DMS 273 treated with DMSO at 0.1 percent for 48 hours (cell line): ENCODE data around the gene TOX3.
A peak's percentile ranks its signal among the peaks of the same experiment; 100 is the strongest.

ENCODE experiments used
- DNase-seq: peaks from one replicate; lab custom pipeline; 2025; lab: John Stamatoyannopoulos, UW

The TOX3 gene

DNA sequence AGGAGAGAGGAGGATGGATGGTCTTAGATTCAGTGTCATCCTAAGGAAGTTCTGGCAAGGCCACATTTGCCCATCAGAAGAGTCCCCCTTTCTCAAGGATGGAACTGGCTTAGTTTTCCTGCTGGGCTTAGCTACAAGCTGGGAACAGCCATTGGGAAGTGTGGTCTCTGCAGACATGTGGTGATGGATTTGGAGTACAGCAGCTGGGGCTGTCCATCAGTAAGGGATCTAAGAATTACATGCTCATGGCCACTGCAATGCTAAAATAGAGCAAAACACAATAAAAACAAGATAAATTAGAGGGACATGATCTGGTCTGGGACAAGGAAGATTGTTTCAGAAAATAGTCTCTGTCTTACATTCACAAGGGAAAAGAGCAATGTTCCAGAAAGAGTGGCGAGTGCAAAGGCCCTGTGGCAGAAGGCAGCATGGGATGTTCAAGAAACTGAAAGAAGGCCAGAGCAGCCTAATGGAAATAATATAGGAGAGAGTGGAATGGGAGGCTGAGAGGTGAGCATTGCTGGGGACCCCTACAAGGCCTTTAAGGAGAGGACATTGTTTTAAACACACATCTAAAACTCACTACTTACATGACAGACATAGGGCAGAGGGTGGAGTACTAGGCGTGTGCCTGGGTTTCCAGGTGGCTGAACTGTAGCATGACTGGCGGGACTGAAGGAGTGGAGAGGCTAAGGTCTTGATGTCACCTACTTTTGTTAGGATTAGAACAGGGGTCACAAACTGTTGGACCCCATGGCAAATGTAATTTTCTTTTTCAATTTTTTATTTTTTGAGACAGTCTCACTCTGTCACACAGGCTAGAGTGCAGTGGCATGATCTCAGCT is 17.0 kb upstream of the TOX3 start:
- DNase-seq: no peak

DNA sequence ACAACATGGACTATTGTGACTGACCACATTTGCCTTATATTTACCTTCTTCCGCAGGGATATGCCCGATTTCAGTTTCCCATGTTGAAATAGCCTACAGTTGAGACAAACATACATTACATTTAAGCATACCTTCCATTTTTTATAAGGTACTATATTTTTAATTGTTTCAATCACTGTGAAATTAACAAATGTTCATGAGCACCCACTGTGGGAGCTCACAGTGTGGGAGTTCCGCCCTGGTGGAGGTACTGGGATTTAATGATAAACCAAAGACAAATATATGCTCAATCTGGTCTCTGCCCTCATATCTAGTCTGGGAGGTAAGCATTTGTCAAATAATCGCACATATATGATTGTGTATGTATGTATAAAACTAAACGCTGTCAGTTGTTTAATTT is 15.8 kb upstream of the TOX3 start:
- DNase-seq: no peak

DNA sequence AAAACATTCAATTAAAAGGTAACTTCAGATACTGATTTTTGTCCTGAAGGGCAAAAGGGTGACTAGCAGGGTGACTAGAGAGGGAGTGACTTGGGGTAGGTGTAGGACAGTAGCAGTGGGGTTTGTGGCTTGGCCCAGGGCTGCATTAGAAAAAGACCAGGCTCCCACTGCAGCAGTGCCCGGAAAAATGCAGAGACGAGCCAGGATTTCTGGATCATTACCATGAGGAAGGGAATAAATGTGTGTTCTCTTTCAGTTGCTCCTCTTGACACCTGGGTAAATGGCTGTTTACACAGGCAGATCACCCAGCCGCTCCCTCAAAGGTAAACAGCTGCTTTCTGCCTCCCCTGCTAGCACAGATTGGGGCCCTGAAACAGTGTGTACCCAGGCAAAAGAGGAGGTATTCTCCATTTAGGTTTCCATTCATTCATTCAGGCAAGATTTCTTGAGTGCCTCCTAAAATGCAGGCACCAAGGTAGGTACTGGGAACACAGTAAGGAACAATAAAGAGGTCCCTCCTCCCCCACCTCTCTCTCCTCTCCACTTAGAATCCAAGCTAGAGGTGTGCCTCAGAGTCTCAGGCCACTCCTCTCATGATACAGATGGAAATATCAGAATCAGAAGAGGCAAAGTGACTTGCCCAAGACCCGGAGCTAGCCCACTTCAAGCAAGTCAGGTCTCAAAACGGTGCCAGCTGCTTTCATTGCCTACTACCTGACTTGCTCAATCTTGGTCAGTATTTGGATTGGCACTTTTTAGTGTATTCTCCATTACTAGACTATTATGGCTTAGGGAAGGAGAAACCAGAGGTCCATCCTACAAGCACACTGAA is 15.2 kb upstream of the TOX3 start:
- no peak for DNase-seq

- no peak for DNase-seq
Measured at GRCh38 chr16:52558448-52558847, 11.5 kb upstream of the TOX3 start.

DNA sequence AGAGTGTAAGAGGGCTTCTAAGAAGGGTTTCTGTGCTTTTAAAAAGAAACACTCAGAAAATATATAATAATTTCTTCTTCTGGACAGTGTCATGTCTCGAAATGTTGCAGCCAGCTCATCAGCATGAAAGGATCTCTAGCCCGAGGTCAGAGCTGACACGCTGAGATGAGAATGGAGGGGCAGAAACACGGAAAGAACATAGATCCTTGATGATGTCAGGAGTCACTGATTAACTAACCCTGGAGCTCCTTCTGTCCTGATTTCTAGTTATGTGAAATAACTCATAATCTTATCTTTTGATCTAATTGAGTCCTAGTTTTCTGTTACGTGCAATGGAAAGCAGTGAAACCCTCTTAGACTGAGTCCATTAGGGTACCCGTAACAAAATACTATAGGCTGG is 10.3 kb upstream of the TOX3 start:
- DNase-seq: no peak

DNA sequence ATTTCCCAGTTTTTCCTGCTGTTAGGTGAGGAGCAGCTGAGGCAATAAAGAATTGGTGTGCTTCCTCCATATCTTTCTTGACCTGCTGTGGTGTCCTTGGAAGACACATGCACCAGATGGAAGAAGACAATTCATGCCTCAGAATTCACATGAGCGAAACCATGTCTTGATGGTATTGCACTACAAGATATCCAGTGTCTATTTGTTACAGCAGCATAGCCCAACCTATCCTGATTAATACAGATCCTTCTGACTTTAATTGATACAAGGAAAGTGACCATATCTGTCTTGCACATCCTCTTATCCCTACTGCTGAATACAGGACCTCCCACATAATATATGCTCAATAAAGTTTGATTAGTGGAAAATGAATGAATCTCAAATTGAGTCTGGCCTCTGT is 9.1 kb upstream of the TOX3 start:
- DNase-seq: no peak

DNA sequence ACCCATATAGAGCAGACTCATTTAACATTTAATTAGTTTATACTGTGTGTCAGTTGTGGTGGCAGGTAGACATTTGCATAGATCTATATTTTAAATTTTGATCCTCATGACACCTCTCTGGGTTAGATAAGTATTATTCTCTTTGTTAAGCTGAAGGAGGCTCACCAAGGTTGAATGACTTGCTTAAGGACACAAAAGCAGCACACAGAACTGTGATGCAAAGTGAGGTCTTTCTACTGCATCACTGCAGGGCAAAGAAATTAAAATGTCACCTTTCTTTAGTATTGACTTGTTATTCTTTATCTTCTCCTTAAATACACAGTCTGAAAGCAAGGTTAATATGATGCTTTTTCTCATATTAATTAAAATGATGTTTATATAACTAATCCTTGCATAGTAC is 8.6 kb upstream of the TOX3 start:
- no peak for DNase-seq

DNA sequence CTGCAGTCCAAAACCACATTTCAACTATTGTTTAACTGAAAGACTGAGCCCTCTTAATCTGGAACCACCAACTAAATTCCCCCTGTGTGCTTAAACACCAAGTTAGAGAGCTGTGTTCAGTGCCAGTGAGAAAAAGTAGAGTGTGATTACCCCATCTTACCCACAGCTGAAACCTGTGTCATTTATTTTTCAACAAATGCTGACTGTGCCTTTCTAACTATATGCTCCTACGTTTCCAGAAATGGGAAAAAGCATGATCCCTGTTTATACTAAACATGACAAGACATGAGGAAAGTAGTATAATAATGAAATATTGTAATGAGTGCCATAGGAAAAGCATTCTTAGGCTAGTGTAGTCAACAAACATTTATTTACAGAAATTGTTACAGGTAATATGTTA is 7.4 kb upstream of the TOX3 start:
- DNase-seq: no peak

GRCh38 chr16:52553322-52553721 is 6.4 kb upstream of the TOX3 start:
- no peak for DNase-seq

DNA sequence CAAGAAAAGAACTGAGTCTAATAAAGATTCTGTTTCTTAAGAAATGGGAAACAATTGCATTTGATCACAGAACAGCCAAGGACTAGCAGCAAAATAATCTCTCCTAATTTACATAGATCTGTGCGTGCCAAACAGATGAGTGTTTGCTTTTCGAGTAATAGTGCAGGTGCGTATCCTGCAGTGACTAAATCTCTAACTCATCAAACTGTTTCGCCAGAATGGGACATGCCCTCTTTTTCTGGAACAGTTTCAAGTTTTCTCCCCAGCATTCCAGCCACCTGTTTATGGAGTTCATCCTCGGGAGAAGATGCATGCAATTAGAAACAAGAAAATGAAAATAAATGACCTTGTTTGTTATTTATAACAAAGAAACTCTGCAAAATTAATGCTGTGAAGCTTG is 5.7 kb upstream of the TOX3 start:
- peak; percentile 30 for DNase-seq

DNA sequence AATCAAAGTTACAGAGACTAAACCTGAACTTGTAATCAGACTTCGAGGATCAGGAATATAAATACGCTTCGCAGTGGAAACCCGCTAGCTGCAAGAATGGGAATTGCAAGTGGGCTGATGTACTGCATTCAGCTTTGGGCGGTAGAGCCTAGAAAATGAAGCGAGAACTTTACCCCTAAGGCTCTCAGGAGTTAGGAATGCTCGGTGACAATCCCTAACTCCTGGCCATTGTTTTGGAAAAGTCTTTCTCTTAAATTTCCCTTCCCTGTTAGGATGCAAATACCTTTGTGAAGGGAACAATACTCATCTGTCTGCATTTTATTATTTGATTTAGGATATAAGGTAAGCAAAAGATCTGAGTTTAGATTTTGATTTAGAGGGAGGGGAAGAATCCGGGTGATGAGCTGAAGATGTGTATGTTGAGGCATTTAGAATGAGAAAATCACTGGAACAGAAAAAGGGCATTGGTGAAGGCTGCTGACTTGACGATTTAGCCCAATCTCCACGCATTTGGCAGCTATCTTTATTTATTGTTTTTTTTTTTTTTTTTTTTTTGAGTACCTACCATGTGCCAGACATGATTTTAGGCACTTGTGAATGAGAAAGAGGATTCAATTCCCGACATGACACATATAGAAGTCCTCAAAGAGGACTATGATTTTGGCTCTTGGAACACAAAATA is 2.2 kb upstream of the TOX3 start:
- DNase-seq: no peak

GRCh38 chr16:52548261-52549010 is 1.5 kb upstream of the TOX3 start:
- no peak for DNase-seq

GRCh38 chr16:52547834-52548215 is 882 bp upstream of the TOX3 start:
- no peak for DNase-seq

DNA sequence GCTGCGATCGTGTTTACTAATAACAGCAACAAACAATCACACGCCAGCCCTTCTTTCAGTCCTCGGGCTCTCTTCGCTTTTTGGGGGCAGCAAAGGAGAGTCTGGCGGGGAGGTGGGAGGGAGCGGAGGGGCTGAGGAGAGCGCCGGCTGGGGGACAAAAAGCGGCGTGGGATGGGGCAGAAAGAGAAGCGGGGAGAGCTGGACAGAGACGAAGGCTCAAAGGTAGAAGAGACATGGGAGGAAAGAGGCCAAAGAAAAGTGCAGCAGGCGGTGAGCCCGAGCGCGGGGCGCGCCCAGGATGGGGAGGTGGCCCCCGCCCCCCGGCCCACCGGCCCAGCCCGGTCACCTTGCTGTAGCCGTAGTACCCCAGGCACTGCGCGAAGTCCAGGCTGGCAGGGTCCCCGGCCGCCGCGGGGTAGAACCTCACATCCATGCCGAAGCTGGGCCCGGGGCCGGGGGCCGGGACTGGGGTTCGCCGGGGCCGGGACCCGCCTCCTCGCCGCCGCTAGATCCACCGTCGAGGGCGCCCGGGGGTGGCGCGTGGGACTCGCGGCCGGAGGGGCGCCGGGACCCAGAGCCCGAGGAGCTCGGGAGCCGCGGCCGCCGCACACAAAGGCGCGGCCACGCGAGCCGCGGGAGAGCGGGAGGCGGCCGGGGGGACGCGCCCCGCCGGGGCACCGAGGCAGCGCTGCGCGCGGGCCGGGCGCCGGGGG is 496 bp downstream of the TOX3 start:
- DNase-seq: no peak

- DNase-seq: no peak
Measured at GRCh38 chr16:52545898-52546266, 1.1 kb downstream of the TOX3 start.

DNA sequence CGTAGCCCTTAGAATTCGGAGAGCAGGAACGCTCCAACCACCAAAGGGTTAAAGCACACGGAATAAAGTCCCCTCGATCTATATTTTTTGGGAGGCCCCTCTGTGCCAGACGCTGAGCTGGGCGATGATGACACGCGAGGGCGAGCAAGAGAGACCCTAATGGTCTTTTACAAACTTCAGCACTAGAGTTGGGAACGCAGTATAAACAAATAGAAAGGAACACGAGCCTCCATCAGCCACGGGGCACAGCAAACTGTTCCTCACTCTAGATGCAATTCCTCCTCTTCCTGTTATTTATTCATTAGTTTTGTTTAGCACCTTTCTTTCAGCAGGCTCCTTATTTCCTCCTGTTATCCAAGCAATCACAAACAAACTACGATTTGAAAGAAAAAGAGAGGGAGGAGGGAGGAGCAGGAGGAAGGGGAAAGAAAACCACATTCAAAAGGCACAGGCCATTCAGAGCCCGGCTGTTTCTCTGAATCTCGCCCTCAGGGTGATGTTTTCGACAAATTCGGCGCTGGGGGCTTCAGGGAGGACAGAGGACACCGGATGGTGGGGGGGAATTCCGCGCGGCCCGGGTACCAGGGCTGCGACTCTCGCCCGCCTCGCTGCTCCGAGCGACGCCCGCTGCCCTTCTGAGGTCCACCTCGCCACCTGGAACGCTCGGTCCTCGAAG is 1.6 kb downstream of the TOX3 start:
- DNase-seq: no peak

GRCh38 chr16:52544703-52545102 is 2.2 kb downstream of the TOX3 start:
- DNase-seq: no peak

GRCh38 chr16:52543654-52544053 is 3.3 kb downstream of the TOX3 start:
- no peak for DNase-seq

- no peak for DNase-seq
Measured at GRCh38 chr16:52540910-52541309, 6.0 kb downstream of the TOX3 start.

- no peak for DNase-seq
Measured at GRCh38 chr16:52539191-52539590, 7.8 kb downstream of the TOX3 start.

DNA sequence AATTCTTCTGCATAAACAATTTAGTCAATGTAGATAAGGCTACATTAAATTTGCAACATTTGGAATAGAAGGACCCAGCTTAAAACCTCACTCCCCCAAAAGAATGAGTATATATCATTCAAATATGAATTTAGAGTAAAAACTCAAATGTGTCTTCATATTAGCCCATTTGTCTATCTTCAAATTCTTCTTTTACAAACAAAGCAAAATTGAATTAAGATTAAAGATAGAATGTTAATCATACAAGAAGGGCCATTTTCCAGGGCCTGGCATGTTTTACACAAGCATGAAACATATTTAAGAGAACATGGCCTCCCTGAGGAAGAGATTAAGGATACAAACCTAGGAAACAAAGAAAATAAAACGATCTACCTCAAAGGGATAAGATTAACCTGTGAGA is 8.4 kb downstream of the TOX3 start:
- DNase-seq: no peak
